ENCODE measurements around the gene AGAP1. TPM values are rescaled to one million over a fixed set of nuclear protein-coding genes. Genes with fewer than 3 reads are reported as not detected.

Gene AGAP1
- total RNA-seq, 1 donor from 2014 or later, result 54.7 TPM

DNA sequence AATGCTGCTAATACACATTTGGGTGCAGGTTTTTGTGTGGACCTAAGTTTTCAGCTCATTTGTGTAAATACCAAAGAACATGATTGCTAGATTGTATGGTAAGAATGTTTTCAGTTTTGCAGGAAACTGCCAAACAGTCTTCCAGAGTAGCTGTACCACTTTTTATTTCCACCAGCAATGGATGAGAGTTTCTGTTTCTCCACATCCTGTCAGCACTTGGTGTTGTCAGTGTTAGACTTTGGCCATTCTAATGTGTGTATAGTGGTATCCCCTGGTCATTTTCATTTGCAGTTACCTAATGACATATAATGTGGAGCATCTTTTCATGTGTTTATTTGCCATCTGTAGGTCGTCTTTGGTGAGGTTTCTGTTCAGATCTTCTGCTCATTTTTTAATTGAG lies 337.9 kb downstream of the AGAP1 start:
- Mint-ChIP-seq H3K4me3 (no peak overlapping the region), H3K9me3 (no peaks in the 10 kb centered on the region), H3K27ac (ENCODE audit: unreplicated experiment) (no peak overlapping the region), H3K36me3 (ENCODE audit: low read depth) (peaks cover 12% of the 10 kb centered on the region), H3K27me3 (ENCODE audit: low read depth) (no peaks in the 10 kb centered on the region), H3K4me1 (peaks cover 5% of the 10 kb centered on the region)
- no peak for DNase-seq (ENCODE audit: low read depth, low spot score)
- TF ChIP-seq, protein P1, sequence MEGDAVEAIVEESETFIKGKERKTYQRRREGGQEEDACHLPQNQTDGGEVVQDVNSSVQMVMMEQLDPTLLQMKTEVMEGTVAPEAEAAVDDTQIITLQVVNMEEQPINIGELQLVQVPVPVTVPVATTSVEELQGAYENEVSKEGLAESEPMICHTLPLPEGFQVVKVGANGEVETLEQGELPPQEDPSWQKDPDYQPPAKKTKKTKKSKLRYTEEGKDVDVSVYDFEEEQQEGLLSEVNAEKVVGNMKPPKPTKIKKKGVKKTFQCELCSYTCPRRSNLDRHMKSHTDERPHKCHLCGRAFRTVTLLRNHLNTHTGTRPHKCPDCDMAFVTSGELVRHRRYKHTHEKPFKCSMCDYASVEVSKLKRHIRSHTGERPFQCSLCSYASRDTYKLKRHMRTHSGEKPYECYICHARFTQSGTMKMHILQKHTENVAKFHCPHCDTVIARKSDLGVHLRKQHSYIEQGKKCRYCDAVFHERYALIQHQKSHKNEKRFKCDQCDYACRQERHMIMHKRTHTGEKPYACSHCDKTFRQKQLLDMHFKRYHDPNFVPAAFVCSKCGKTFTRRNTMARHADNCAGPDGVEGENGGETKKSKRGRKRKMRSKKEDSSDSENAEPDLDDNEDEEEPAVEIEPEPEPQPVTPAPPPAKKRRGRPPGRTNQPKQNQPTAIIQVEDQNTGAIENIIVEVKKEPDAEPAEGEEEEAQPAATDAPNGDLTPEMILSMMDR (conservative IDR thresholded peaks at IDR 0.05), result no peak

DNA sequence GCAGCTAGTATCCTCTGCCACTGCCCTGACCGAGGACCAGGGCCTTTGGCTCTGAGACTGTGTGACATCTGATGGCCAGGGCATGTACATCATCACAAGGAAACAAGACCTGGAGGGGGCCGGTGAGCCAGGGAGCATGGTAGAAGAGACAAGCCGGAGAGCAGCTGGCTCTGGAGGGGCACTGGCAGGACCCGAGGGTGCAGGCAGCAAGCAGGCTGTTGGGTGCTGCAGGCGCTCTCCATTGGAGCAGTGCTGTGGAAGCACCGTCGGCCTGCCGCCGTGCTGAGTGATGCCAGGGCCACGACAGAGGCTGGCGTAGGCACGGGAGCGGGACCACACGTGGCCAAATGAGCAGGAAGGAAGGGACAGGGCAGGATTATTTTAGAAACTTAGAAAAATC lies 339.1 kb downstream of the AGAP1 start:
- no peak overlapping the region for H3K4me3 Mint-ChIP-seq
- H3K4me1 Mint-ChIP-seq, result peaks cover 5% of the 10 kb centered on the region
- H3K27ac Mint-ChIP-seq (ENCODE audit: unreplicated experiment), result no peak overlapping the region
- H3K9me3 Mint-ChIP-seq, result no peaks in the 10 kb centered on the region
- no peaks in the 10 kb centered on the region for H3K27me3 Mint-ChIP-seq (ENCODE audit: low read depth)
- DNase-seq (ENCODE audit: low read depth, low spot score), result no peak
- H3K36me3 Mint-ChIP-seq (ENCODE audit: low read depth), result peaks cover 10% of the 10 kb centered on the region
- TF ChIP-seq, protein P1 (conservative IDR thresholded peaks at IDR 0.05), result no peak

DNA sequence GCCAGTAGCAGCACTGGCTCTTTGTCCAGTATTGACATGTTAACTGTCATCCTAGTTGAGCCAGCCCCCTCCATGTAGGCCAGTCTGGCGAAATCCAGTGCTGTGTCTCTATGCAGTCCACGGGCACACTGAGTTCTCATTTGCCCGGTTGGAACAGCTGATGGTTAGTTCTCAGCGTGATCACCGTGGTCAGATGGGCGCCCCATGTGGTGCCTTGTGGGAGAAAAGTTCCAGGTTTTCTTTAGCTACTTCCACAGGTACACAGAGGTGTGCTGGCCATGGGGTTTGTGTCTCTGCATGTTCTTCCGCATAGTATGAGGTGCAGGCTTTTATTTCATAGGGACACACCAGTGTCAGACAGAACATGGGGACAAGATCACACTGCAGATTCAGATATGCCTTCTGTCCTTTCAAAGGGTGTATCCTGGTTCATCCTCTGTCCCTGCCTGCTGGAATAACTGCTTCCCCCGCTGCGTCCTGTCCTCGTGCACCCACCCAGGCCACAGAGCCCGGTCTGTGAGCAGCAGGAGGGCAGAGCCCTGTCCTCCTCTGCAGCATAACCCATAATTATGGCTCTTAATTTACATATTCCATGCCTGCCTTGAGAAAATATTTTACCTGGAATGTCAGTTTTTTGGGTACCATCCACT lies 340.3 kb downstream of the AGAP1 start:
- TF ChIP-seq, protein P1 (conservative IDR thresholded peaks at IDR 0.05), result no peak
- Mint-ChIP-seq H3K27ac (ENCODE audit: unreplicated experiment) (no peak overlapping the region), H3K36me3 (ENCODE audit: low read depth) (peaks cover 10% of the 10 kb centered on the region), H3K4me3 (no peak overlapping the region), H3K27me3 (ENCODE audit: low read depth) (no peaks in the 10 kb centered on the region), H3K9me3 (no peaks in the 10 kb centered on the region), H3K4me1 (peaks cover 5% of the 10 kb centered on the region)
- DNase-seq (ENCODE audit: low read depth, low spot score), result no peak

DNA sequence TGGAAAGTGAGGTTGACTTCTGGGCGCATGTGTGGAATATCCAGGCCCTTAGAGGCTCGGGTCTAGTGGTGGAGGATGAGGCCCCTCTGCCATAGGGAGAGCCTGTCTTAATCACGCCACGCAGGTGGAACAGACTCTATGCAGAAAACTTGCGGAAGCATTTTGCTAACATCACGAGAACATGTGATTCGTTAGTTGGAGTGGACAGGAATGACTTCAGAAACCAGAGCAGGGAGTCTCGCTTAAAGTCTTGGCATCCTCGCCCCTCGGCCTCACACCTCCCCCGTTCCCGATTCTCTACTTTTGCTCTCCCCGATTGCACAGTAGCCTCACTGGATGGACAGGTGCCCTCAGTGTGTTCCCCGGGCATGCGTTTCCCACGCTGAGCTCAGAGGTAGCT lies 340.9 kb downstream of the AGAP1 start:
- TF ChIP-seq, protein P1 (conservative IDR thresholded peaks at IDR 0.05), result no peak
- peaks cover 6% of the 10 kb centered on the region for H3K36me3 Mint-ChIP-seq (ENCODE audit: low read depth)
- no peaks in the 10 kb centered on the region for H3K27me3 Mint-ChIP-seq (ENCODE audit: low read depth)
- no peak overlapping the region for H3K4me3 Mint-ChIP-seq
- no peak overlapping the region for H3K27ac Mint-ChIP-seq (ENCODE audit: unreplicated experiment)
- no peak for DNase-seq (ENCODE audit: low read depth, low spot score)
- peaks cover 5% of the 10 kb centered on the region for H3K4me1 Mint-ChIP-seq
- no peaks in the 10 kb centered on the region for H3K9me3 Mint-ChIP-seq

DNA sequence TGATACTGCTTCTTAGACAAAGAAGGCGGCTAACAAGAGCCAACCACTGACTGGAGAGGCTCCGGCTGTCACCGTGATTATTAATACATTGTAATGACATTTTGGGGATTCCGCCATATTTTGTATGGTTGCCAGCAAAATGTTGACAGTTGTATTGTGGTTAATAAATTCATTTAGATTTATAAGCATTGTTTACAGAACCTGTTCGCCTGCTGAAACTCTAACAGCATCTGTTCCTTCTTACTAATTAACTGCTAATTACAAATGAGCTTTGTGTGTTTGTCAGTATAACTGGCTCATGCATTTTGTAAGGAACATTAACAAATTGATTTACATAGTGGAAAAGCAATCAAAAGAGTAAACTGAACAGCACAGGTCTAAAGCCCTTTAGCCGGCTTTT lies 342.0 kb downstream of the AGAP1 start:
- Mint-ChIP-seq H3K4me3 (no peak overlapping the region), H3K27ac (ENCODE audit: unreplicated experiment) (no peak overlapping the region), H3K4me1 (peaks cover 5% of the 10 kb centered on the region), H3K36me3 (ENCODE audit: low read depth) (peaks cover 2% of the 10 kb centered on the region), H3K27me3 (ENCODE audit: low read depth) (no peaks in the 10 kb centered on the region), H3K9me3 (no peaks in the 10 kb centered on the region)
- TF ChIP-seq, protein P1 (conservative IDR thresholded peaks at IDR 0.05), result no peak
- DNase-seq (ENCODE audit: low read depth, low spot score), result no peak

Measured in neural crest cell (in vitro differentiated cells).